CD4-positive, alpha-beta memory T cell (primary cell): ENCODE data around the gene NLRC3. TPM values are rescaled to one million over a fixed set of nuclear protein-coding genes. Genes with fewer than 3 reads are reported as not detected.

ENCODE experiments used
- CTCF ChIA-PET: fragments of 350-600 bp; sonication (Branson Sonifier 250); formaldehyde crosslinking; loops from one replicate; lab custom pipeline; 2021; ENCODE audit warnings: inconsistent platforms; ENCODE audit not compliant: partially characterized antibody; lab: Charles Lee
- POLR2A ChIA-PET: fragments of 350-600 bp; sonication (Branson Sonifier 250); formaldehyde crosslinking; loops from one replicate; lab custom pipeline; 2021; ENCODE audit not compliant: partially characterized antibody; lab: Charles Lee
- DNase-seq, 5 donors: peaks; one replicate each; pipeline versions ENCODE4 v3.0.0 to v3.0.0-alpha.2; 2020 to 2022; ENCODE audit warnings: mixed read lengths in 1 of 5
- H3K27ac ChIP-seq: one replicate; pipeline ENCODE4 v1.7.0; 2013; ENCODE audit warnings: low read depth, low read length
- H3K27me3 ChIP-seq: 2 replicates; pipeline ENCODE4 v1.7.0; 2013; ENCODE audit warnings: mild to moderate bottlenecking, low read length, moderate library complexity; ENCODE audit not compliant: insufficient read depth
- H3K36me3 ChIP-seq: 2 replicates; pipeline ENCODE4 v1.7.0; 2013; ENCODE audit warnings: mild to moderate bottlenecking, low read length, moderate library complexity; ENCODE audit not compliant: insufficient read depth
- H3K4me1 ChIP-seq: 2 replicates; pipeline ENCODE4 v1.7.0; 2013; ENCODE audit warnings: mild to moderate bottlenecking, low read length, moderate library complexity; ENCODE audit not compliant: insufficient read depth
- H3K4me3 ChIP-seq, 2 donors: one replicate each; pipeline ENCODE4 v1.7.0; 2013; ENCODE audit warnings: low read length in 2 of 2, mild to moderate bottlenecking in 1 of 2
- H3K9me3 ChIP-seq, 2 donors: one replicate each; pipeline ENCODE4 v1.7.0; 2013; ENCODE audit warnings: low read length in 2 of 2, control low read depth in 1 of 2; ENCODE audit not compliant: control insufficient read depth in 1 of 2
- H3K27ac Mint-ChIP-seq, 7 donors: one replicate each; pipeline ENCODE4 v1.8.0; 2020 to 2021; ENCODE audit warnings: mixed read lengths in 7 of 7, mild to moderate bottlenecking in 6 of 7, inconsistent platforms in 3 of 7, moderate library complexity in 3 of 7
- H3K27me3 Mint-ChIP-seq, 2 donors: one replicate each; pipeline ENCODE4 v1.8.0; 2020 to 2021; ENCODE audit warnings: mixed read lengths in 2 of 2
- H3K36me3 Mint-ChIP-seq, 2 donors: one replicate each; pipeline ENCODE4 v1.8.0; 2020 to 2021; ENCODE audit warnings: mixed read lengths in 2 of 2, inconsistent platforms in 1 of 2, mild to moderate bottlenecking in 1 of 2
- H3K4me1 Mint-ChIP-seq, 4 donors: one replicate each; pipeline ENCODE4 v1.8.0; 2020 to 2021; ENCODE audit warnings: mixed read lengths in 4 of 4, mild to moderate bottlenecking in 1 of 4
- H3K4me3 Mint-ChIP-seq, 8 donors: one replicate each; pipeline ENCODE4 v1.8.0; 2020 to 2021; ENCODE audit warnings: mixed read lengths in 8 of 8, mild to moderate bottlenecking in 7 of 8, moderate library complexity in 6 of 8, inconsistent platforms in 3 of 8
- H3K9me3 Mint-ChIP-seq, 8 donors: one replicate each; pipeline ENCODE4 v1.8.0; 2020 to 2021; ENCODE audit warnings: mixed read lengths in 8 of 8, mild to moderate bottlenecking in 5 of 8, inconsistent platforms in 3 of 8, moderate library complexity in 1 of 8
- intact Hi-C: fragments of 100-400 bp; cut with micrococcal nuclease; formaldehyde crosslinking; loops from one replicate; pipeline ENCODE4 v1.15.1; 2023
- polyA plus RNA-seq, 2 donors: library from polyadenylated mRNA; unstranded; fragments of 300-500 nt; fragmentation: Illumina TruSeq; gene quantifications; one replicate each; pipeline ENCODE4 v1.2.3, GENCODE V29; 2021
- total RNA-seq, 2 experiments: library from RNA; stranded (reverse); gene quantifications; one replicate each; pipeline ENCODE4 v1.2.3, GENCODE V29; 2021

Gene NLRC3
- total and polyA plus RNA-seq, 4 experiments from 2014 or later: 13.1 to 111 (median 75.0) TPM

- ChIA-PET POLR2A (no interaction called here), CTCF (no interaction called here)
- H3K9me3 Mint-ChIP-seq: no peaks in the 10 kb centered on the region
- no peaks in the 10 kb centered on the region for H3K27me3 ChIP-seq
- no peak overlapping the region for H3K4me3 Mint-ChIP-seq
- H3K36me3 Mint-ChIP-seq: peaks cover 44 to 68% of the 10 kb centered on the region in 2 donors
- intact Hi-C loops: no loop called here
- H3K9me3 ChIP-seq: no peaks in the 10 kb centered on the region
- no peak overlapping the region for H3K27ac Mint-ChIP-seq
- DNase-seq: no peak
- no peak overlapping the region for H3K4me3 ChIP-seq
- H3K36me3 ChIP-seq: peaks cover 67% of the 10 kb centered on the region
- H3K27ac ChIP-seq: no peak overlapping the region
- peaks cover 0 to 10% (median 3%) of the 10 kb centered on the region in 4 donors for H3K4me1 Mint-ChIP-seq
- H3K27me3 Mint-ChIP-seq: no peaks in the 10 kb centered on the region
- H3K4me1 ChIP-seq: no peaks in the 10 kb centered on the region
Measured at GRCh38 chr16:3548859-3549258, 28.3 kb downstream of the NLRC3 start.

GRCh38 chr16:3548445-3548844 lies 28.8 kb downstream of the NLRC3 start:
- no peaks in the 10 kb centered on the region for H3K9me3 Mint-ChIP-seq
- POLR2A ChIA-PET: no interaction called here
- Histone ChIP-seq H3K27me3 (no peaks in the 10 kb centered on the region), H3K4me1 (no peaks in the 10 kb centered on the region), H3K4me3 (no peak overlapping the region), H3K36me3 (peaks cover 67% of the 10 kb centered on the region), H3K9me3 (no peaks in the 10 kb centered on the region), H3K27ac (no peak overlapping the region)
- H3K36me3 Mint-ChIP-seq: peaks cover 44 to 70% of the 10 kb centered on the region in 2 donors
- H3K27ac Mint-ChIP-seq: peak overlapping the region in 2 of 7 donors; percentile 42 to 53
- no peak for DNase-seq
- H3K4me3 Mint-ChIP-seq: no peak overlapping the region
- peaks cover 0 to 10% (median 3%) of the 10 kb centered on the region in 4 donors for H3K4me1 Mint-ChIP-seq
- H3K27me3 Mint-ChIP-seq: no peaks in the 10 kb centered on the region
- intact Hi-C loops: no loop called here
- CTCF ChIA-PET: no interaction called here

- peaks cover 66% of the 10 kb centered on the region for H3K36me3 ChIP-seq
- ChIA-PET POLR2A (no interaction called here), CTCF (interaction anchor here (1.2 kb wide), 1 partner anchor 15 kb away, joined by 3 read pairs; no protein-coding TSS in a partner anchor)
- H3K4me1 ChIP-seq: no peaks in the 10 kb centered on the region
- intact Hi-C loops: no loop called here
- H3K36me3 Mint-ChIP-seq: peaks cover 39 to 74% of the 10 kb centered on the region in 2 donors
- H3K27ac Mint-ChIP-seq: peak overlapping the region in 3 of 7 donors; percentile 12 to 37 (median 25)
- DNase-seq: no peak
- no peaks in the 10 kb centered on the region for H3K27me3 ChIP-seq
- no peak overlapping the region for H3K4me3 Mint-ChIP-seq
- H3K27ac ChIP-seq: no peak overlapping the region
- no peaks in the 10 kb centered on the region for H3K9me3 ChIP-seq
- H3K4me3 ChIP-seq: no peak overlapping the region
- no peaks in the 10 kb centered on the region for H3K9me3 Mint-ChIP-seq
- peaks cover 0 to 10% (median 3%) of the 10 kb centered on the region in 4 donors for H3K4me1 Mint-ChIP-seq
- H3K27me3 Mint-ChIP-seq: no peaks in the 10 kb centered on the region
Measured at GRCh38 chr16:3546986-3547682, 30.1 kb downstream of the NLRC3 start.

GRCh38 chr16:3542601-3543373 lies 34.4 kb downstream of the NLRC3 start:
- Mint-ChIP-seq H3K27ac (peak overlapping the region in 6 of 7 donors; percentile 17 to 70 (median 34)), H3K36me3 (peaks cover 19 to 65% of the 10 kb centered on the region in 2 donors), H3K4me1 (peaks cover 0 to 4% (median 2%) of the 10 kb centered on the region in 4 donors), H3K4me3 (no peak overlapping the region), H3K9me3 (no peaks in the 10 kb centered on the region), H3K27me3 (no peaks in the 10 kb centered on the region)
- POLR2A ChIA-PET: interaction anchor here (0.8 to 2.4 kb wide), 5 partner anchors 8 to 36 kb away, joined by 3 to 7 read pairs (median 3); no protein-coding TSS in a partner anchor
- Histone ChIP-seq H3K4me1 (no peaks in the 10 kb centered on the region), H3K27ac (no peak overlapping the region), H3K27me3 (no peaks in the 10 kb centered on the region), H3K4me3 (no peak overlapping the region), H3K36me3 (peaks cover 40% of the 10 kb centered on the region), H3K9me3 (no peaks in the 10 kb centered on the region)
- DNase-seq: no peak
- CTCF ChIA-PET: no interaction called here
- intact Hi-C loops: no loop called here

- H3K36me3 ChIP-seq: peaks cover 34% of the 10 kb centered on the region
- DNase-seq: no peak
- no peak overlapping the region for H3K27ac ChIP-seq
- CTCF ChIA-PET: no interaction called here
- H3K9me3 Mint-ChIP-seq: no peaks in the 10 kb centered on the region
- H3K4me3 Mint-ChIP-seq: no peak overlapping the region
- H3K4me1 ChIP-seq: no peaks in the 10 kb centered on the region
- H3K27ac Mint-ChIP-seq: peak overlapping the region in 3 of 7 donors; percentile 27 to 85 (median 41)
- H3K27me3 ChIP-seq: no peaks in the 10 kb centered on the region
- no peak overlapping the region for H3K4me3 ChIP-seq
- no peaks in the 10 kb centered on the region for H3K9me3 ChIP-seq
- H3K27me3 Mint-ChIP-seq: no peaks in the 10 kb centered on the region
- peaks cover 0 to 4% (median 2%) of the 10 kb centered on the region in 4 donors for H3K4me1 Mint-ChIP-seq
- H3K36me3 Mint-ChIP-seq: peaks cover 14 to 58% of the 10 kb centered on the region in 2 donors
- intact Hi-C loops: no loop called here
- POLR2A ChIA-PET: interaction anchor here (0.9 to 2.4 kb wide), 3 partner anchors 9 to 34 kb away, joined by 3 to 7 read pairs (median 5); no protein-coding TSS in a partner anchor
Measured at GRCh38 chr16:3541527-3542155, 35.6 kb downstream of the NLRC3 start.

- Histone ChIP-seq H3K27me3 (no peaks in the 10 kb centered on the region), H3K4me3 (no peak overlapping the region), H3K36me3 (peaks cover 30% of the 10 kb centered on the region), H3K27ac (no peak overlapping the region), H3K4me1 (no peaks in the 10 kb centered on the region), H3K9me3 (no peaks in the 10 kb centered on the region)
- Mint-ChIP-seq H3K4me3 (no peak overlapping the region), H3K27ac (peak overlapping the region in 4 of 7 donors; percentile 22 to 56 (median 32)), H3K27me3 (no peaks in the 10 kb centered on the region), H3K36me3 (peaks cover 17 to 64% of the 10 kb centered on the region in 2 donors), H3K4me1 (peaks cover 2 to 10% (median 6%) of the 10 kb centered on the region in 4 donors), H3K9me3 (peaks cover 0 to 3% (median 0%) of the 10 kb centered on the region in 8 donors)
- intact Hi-C loops: no loop called here
- ChIA-PET POLR2A (no interaction called here), CTCF (interaction anchor here (1.6 kb wide), 1 partner anchor 29 kb away, joined by 3 read pairs; no protein-coding TSS in a partner anchor)
- no peak for DNase-seq
Measured at GRCh38 chr16:3538222-3538621, 39.0 kb downstream of the NLRC3 start.
